ENCODE results near the gene LIN54.
"Not testable (repeated sequence)": the region's sequence is repeated elsewhere in the genome, so short reads cannot be mapped to it uniquely, and the experiment has no call there.

LIN54 gene

GRCh38 chr4:82987519-82987918 lies 23.1 kb downstream of the LIN54 start:
- not testable (repeated sequence) for H3K9me3 ChIP-seq (ENCODE audit: control insufficient read depth, low read length)

GRCh38 chr4:82984459-82984858 lies 26.2 kb downstream of the LIN54 start:
- 99 to 100% methylated on average over 4 of the region's 4 CpGs for WGBS, 2 experiments
- no peaks in the 10 kb centered on the region for H3K9me3 ChIP-seq (ENCODE audit: control insufficient read depth, low read length)
- no peak overlapping the region for H3K4me3 ChIP-seq (ENCODE audit: insufficient read depth, low read depth, low read length)
- H3K4me1 ChIP-seq (ENCODE audit: control insufficient read depth, insufficient read depth, low read length), result no peaks in the 10 kb centered on the region
- no peaks in the 10 kb centered on the region for H3K27me3 ChIP-seq (ENCODE audit: control insufficient read depth, insufficient read depth, low read length, poor library complexity, severe bottlenecking)
- H3K27ac ChIP-seq (ENCODE audit: insufficient read depth, low read depth, low read length, poor library complexity, severe bottlenecking), result no peak overlapping the region
- H3K36me3 ChIP-seq (ENCODE audit: control insufficient read depth, insufficient read depth, low read length), result peaks cover 5% of the 10 kb centered on the region

More at GRCh38 chr4:82987519-82987918, 23.1 kb downstream of the LIN54 start:
- not testable (repeated sequence) for H3K4me3 ChIP-seq (ENCODE audit: insufficient read depth, low read depth, low read length); H3K27me3 ChIP-seq (ENCODE audit: control insufficient read depth, insufficient read depth, low read length, poor library complexity, severe bottlenecking); H3K27ac ChIP-seq (ENCODE audit: insufficient read depth, low read depth, low read length, poor library complexity, severe bottlenecking); H3K36me3 ChIP-seq (ENCODE audit: control insufficient read depth, insufficient read depth, low read length); H3K4me1 ChIP-seq (ENCODE audit: control insufficient read depth, insufficient read depth, low read length)

- 96 to 97% methylated on average over 3 of the region's 3 CpGs for WGBS, 2 experiments
- Histone ChIP-seq H3K27ac (ENCODE audit: insufficient read depth, low read depth, low read length, poor library complexity, severe bottlenecking) (no peak overlapping the region), H3K9me3 (ENCODE audit: control insufficient read depth, low read length) (no peaks in the 10 kb centered on the region), H3K27me3 (ENCODE audit: control insufficient read depth, insufficient read depth, low read length, poor library complexity, severe bottlenecking) (no peaks in the 10 kb centered on the region), H3K36me3 (ENCODE audit: control insufficient read depth, insufficient read depth, low read length) (peaks cover 5% of the 10 kb centered on the region), H3K4me1 (ENCODE audit: control insufficient read depth, insufficient read depth, low read length) (no peaks in the 10 kb centered on the region), H3K4me3 (ENCODE audit: insufficient read depth, low read depth, low read length) (no peak overlapping the region)
These were observed 27.2 kb downstream of the LIN54 start for GRCh38 chr4:82983444-82983843.

- Histone ChIP-seq H3K4me3 (ENCODE audit: insufficient read depth, low read depth, low read length) (no peak overlapping the region), H3K27me3 (ENCODE audit: control insufficient read depth, insufficient read depth, low read length, poor library complexity, severe bottlenecking) (no peaks in the 10 kb centered on the region), H3K4me1 (ENCODE audit: control insufficient read depth, insufficient read depth, low read length) (no peaks in the 10 kb centered on the region), H3K9me3 (ENCODE audit: control insufficient read depth, low read length) (no peaks in the 10 kb centered on the region), H3K36me3 (ENCODE audit: control insufficient read depth, insufficient read depth, low read length) (peaks cover 5% of the 10 kb centered on the region), H3K27ac (ENCODE audit: insufficient read depth, low read depth, low read length, poor library complexity, severe bottlenecking) (no peak overlapping the region)
- 87 to 94% methylated on average over 1 of the region's 1 CpG for WGBS, 2 experiments
These were observed 29.5 kb downstream of the LIN54 start for GRCh38 chr4:82981138-82981537.

GRCh38 chr4:82975792-82976191 lies 34.8 kb downstream of the LIN54 start:
- Histone ChIP-seq H3K4me1 (ENCODE audit: control insufficient read depth, insufficient read depth, low read length) (no peaks in the 10 kb centered on the region), H3K36me3 (ENCODE audit: control insufficient read depth, insufficient read depth, low read length) (no peaks in the 10 kb centered on the region), H3K4me3 (ENCODE audit: insufficient read depth, low read depth, low read length) (no peak overlapping the region), H3K27ac (ENCODE audit: insufficient read depth, low read depth, low read length, poor library complexity, severe bottlenecking) (no peak overlapping the region), H3K9me3 (ENCODE audit: control insufficient read depth, low read length) (no peaks in the 10 kb centered on the region), H3K27me3 (ENCODE audit: control insufficient read depth, insufficient read depth, low read length, poor library complexity, severe bottlenecking) (no peaks in the 10 kb centered on the region)
- WGBS, 2 experiments, result 95 to 97% methylated on average over 2 of the region's 2 CpGs

GRCh38 chr4:82969414-82969813 lies 41.2 kb downstream of the LIN54 start:
- Histone ChIP-seq H3K36me3 (ENCODE audit: control insufficient read depth, insufficient read depth, low read length) (peaks cover 5% of the 10 kb centered on the region), H3K27ac (ENCODE audit: insufficient read depth, low read depth, low read length, poor library complexity, severe bottlenecking) (no peak overlapping the region), H3K9me3 (ENCODE audit: control insufficient read depth, low read length) (no peaks in the 10 kb centered on the region), H3K4me3 (ENCODE audit: insufficient read depth, low read depth, low read length) (no peak overlapping the region), H3K27me3 (ENCODE audit: control insufficient read depth, insufficient read depth, low read length, poor library complexity, severe bottlenecking) (no peaks in the 10 kb centered on the region), H3K4me1 (ENCODE audit: control insufficient read depth, insufficient read depth, low read length) (no peaks in the 10 kb centered on the region)
- WGBS, 2 experiments, result 100% methylated on average over 1 to 2 of the region's 2 CpGs

GRCh38 chr4:82968972-82969371 lies 41.7 kb downstream of the LIN54 start:
- no peaks in the 10 kb centered on the region for H3K27me3 ChIP-seq (ENCODE audit: control insufficient read depth, insufficient read depth, low read length, poor library complexity, severe bottlenecking)
- WGBS, 2 experiments, result 94 to 95% methylated on average over 4 of the region's 4 CpGs
- no peaks in the 10 kb centered on the region for H3K4me1 ChIP-seq (ENCODE audit: control insufficient read depth, insufficient read depth, low read length)
- no peak overlapping the region for H3K27ac ChIP-seq (ENCODE audit: insufficient read depth, low read depth, low read length, poor library complexity, severe bottlenecking)
- H3K9me3 ChIP-seq (ENCODE audit: control insufficient read depth, low read length), result no peaks in the 10 kb centered on the region
- no peak overlapping the region for H3K4me3 ChIP-seq (ENCODE audit: insufficient read depth, low read depth, low read length)
- peaks cover 5% of the 10 kb centered on the region for H3K36me3 ChIP-seq (ENCODE audit: control insufficient read depth, insufficient read depth, low read length)

GRCh38 chr4:82965763-82966162 lies 44.9 kb downstream of the LIN54 start:
- no peak overlapping the region for H3K27ac ChIP-seq (ENCODE audit: insufficient read depth, low read depth, low read length, poor library complexity, severe bottlenecking)
- WGBS, 2 experiments, result 96 to 99% methylated on average over 2 of the region's 2 CpGs
- peaks cover 5% of the 10 kb centered on the region for H3K36me3 ChIP-seq (ENCODE audit: control insufficient read depth, insufficient read depth, low read length)
- H3K27me3 ChIP-seq (ENCODE audit: control insufficient read depth, insufficient read depth, low read length, poor library complexity, severe bottlenecking), result no peaks in the 10 kb centered on the region
- no peaks in the 10 kb centered on the region for H3K9me3 ChIP-seq (ENCODE audit: control insufficient read depth, low read length)
- no peaks in the 10 kb centered on the region for H3K4me1 ChIP-seq (ENCODE audit: control insufficient read depth, insufficient read depth, low read length)
- no peak overlapping the region for H3K4me3 ChIP-seq (ENCODE audit: insufficient read depth, low read depth, low read length)

GRCh38 chr4:82957045-82957444 lies 53.6 kb downstream of the LIN54 start:
- Histone ChIP-seq H3K27me3 (ENCODE audit: control insufficient read depth, insufficient read depth, low read length, poor library complexity, severe bottlenecking) (no peaks in the 10 kb centered on the region), H3K4me3 (ENCODE audit: insufficient read depth, low read depth, low read length) (no peak overlapping the region), H3K9me3 (ENCODE audit: control insufficient read depth, low read length) (no peaks in the 10 kb centered on the region), H3K27ac (ENCODE audit: insufficient read depth, low read depth, low read length, poor library complexity, severe bottlenecking) (no peak overlapping the region), H3K36me3 (ENCODE audit: control insufficient read depth, insufficient read depth, low read length) (no peaks in the 10 kb centered on the region), H3K4me1 (ENCODE audit: control insufficient read depth, insufficient read depth, low read length) (no peaks in the 10 kb centered on the region)
- WGBS, 2 experiments, result 95 to 96% methylated on average over 1 of the region's 1 CpG

GRCh38 chr4:82954212-82954611 lies 56.4 kb downstream of the LIN54 start:
- Histone ChIP-seq H3K36me3 (ENCODE audit: control insufficient read depth, insufficient read depth, low read length) (no peaks in the 10 kb centered on the region), H3K27ac (ENCODE audit: insufficient read depth, low read depth, low read length, poor library complexity, severe bottlenecking) (no peak overlapping the region), H3K9me3 (ENCODE audit: control insufficient read depth, low read length) (no peaks in the 10 kb centered on the region), H3K4me3 (ENCODE audit: insufficient read depth, low read depth, low read length) (no peak overlapping the region), H3K27me3 (ENCODE audit: control insufficient read depth, insufficient read depth, low read length, poor library complexity, severe bottlenecking) (no peaks in the 10 kb centered on the region), H3K4me1 (ENCODE audit: control insufficient read depth, insufficient read depth, low read length) (no peaks in the 10 kb centered on the region)
- 96 to 100% methylated on average over 4 of the region's 4 CpGs for WGBS, 2 experiments

GRCh38 chr4:82951196-82951595 lies 59.4 kb downstream of the LIN54 start:
- Histone ChIP-seq H3K27ac (ENCODE audit: insufficient read depth, low read depth, low read length, poor library complexity, severe bottlenecking) (no peak overlapping the region), H3K9me3 (ENCODE audit: control insufficient read depth, low read length) (no peaks in the 10 kb centered on the region), H3K27me3 (ENCODE audit: control insufficient read depth, insufficient read depth, low read length, poor library complexity, severe bottlenecking) (no peaks in the 10 kb centered on the region), H3K4me3 (ENCODE audit: insufficient read depth, low read depth, low read length) (no peak overlapping the region), H3K4me1 (ENCODE audit: control insufficient read depth, insufficient read depth, low read length) (no peaks in the 10 kb centered on the region), H3K36me3 (ENCODE audit: control insufficient read depth, insufficient read depth, low read length) (no peaks in the 10 kb centered on the region)
- 100% methylated on average over 1 to 2 of the region's 2 CpGs for WGBS, 2 experiments

All from ectodermal cell (in vitro differentiated cells).